ENCODE results near the gene CASZ1. TPM values are rescaled to one million over a fixed set of nuclear protein-coding genes. Genes with fewer than 3 reads are reported as not detected.

CASZ1 gene
- polyA plus RNA-seq, 3 donors, result 3.0 to 3.7 (median 3.4) TPM

- 85 to 88% (median 88%) methylated on average over 6 of the region's 6 CpGs for WGBS, 3 donors
- H3K27ac ChIP-seq (ENCODE audit: low read depth, low read length), result no peak overlapping the region
Observed at GRCh38 chr1:10764296-10764798, 32.1 kb downstream of the CASZ1 start.

GRCh38 chr1:10762875-10763274 lies 33.6 kb downstream of the CASZ1 start:
- no peak overlapping the region for H3K27ac ChIP-seq (ENCODE audit: low read depth, low read length)
- WGBS, 3 donors, result 76 to 85% (median 84%) methylated on average over 12 of the region's 12 CpGs

GRCh38 chr1:10762153-10762523 lies 34.3 kb downstream of the CASZ1 start:
- WGBS, 3 donors, result 43 to 57% (median 54%) methylated on average over 6 of the region's 6 CpGs
- H3K27ac ChIP-seq (ENCODE audit: low read depth, low read length), result peak overlapping the region; percentile 1

- WGBS, 3 donors, result 45 to 61% (median 56%) methylated on average over 22 to 23 of the region's 23 CpGs
Observed at GRCh38 chr1:10761503-10762152, 34.8 kb downstream of the CASZ1 start.

GRCh38 chr1:10760566-10761502 lies 35.6 kb downstream of the CASZ1 start:
- no peak overlapping the region for H3K27ac ChIP-seq (ENCODE audit: low read depth, low read length)
- 82 to 92% (median 90%) methylated on average over 17 of the region's 17 CpGs for WGBS, 3 donors

More at GRCh38 chr1:10761503-10762152, 34.8 kb downstream of the CASZ1 start:
- H3K27ac ChIP-seq (ENCODE audit: low read depth, low read length), result no peak overlapping the region

- no peak overlapping the region for H3K27ac ChIP-seq (ENCODE audit: low read depth, low read length)
- WGBS, 3 donors, result 65 to 84% (median 73%) methylated on average over 15 of the region's 15 CpGs
Observed at GRCh38 chr1:10759413-10760200, 36.8 kb downstream of the CASZ1 start.

- 82 to 88% (median 86%) methylated on average over 10 of the region's 10 CpGs for WGBS, 3 donors
- H3K27ac ChIP-seq (ENCODE audit: low read depth, low read length), result no peak overlapping the region
Observed at GRCh38 chr1:10756842-10757241, 39.6 kb downstream of the CASZ1 start.

GRCh38 chr1:10755970-10756521 lies 40.4 kb downstream of the CASZ1 start:
- 15 to 61% (median 20%) methylated on average over 23 of the region's 23 CpGs for WGBS, 3 donors
- H3K27ac ChIP-seq (ENCODE audit: low read depth, low read length), result no peak overlapping the region

- WGBS, 3 donors, result 84 to 88% (median 86%) methylated on average over 24 of the region's 24 CpGs
Observed at GRCh38 chr1:10754568-10755329, 41.7 kb downstream of the CASZ1 start.

GRCh38 chr1:10753299-10753698 lies 43.1 kb downstream of the CASZ1 start:
- WGBS, 3 donors, result 54 to 58% (median 57%) methylated on average over 11 of the region's 11 CpGs
- H3K27ac ChIP-seq (ENCODE audit: low read depth, low read length), result no peak overlapping the region

More at GRCh38 chr1:10754568-10755329, 41.7 kb downstream of the CASZ1 start:
- H3K27ac ChIP-seq (ENCODE audit: low read depth, low read length), result no peak overlapping the region

GRCh38 chr1:10751561-10752085 lies 44.8 kb downstream of the CASZ1 start:
- 58 to 66% (median 64%) methylated on average over 14 of the region's 14 CpGs for WGBS, 3 donors
- H3K27ac ChIP-seq (ENCODE audit: low read depth, low read length), result no peak overlapping the region

- H3K27ac ChIP-seq (ENCODE audit: low read depth, low read length), result no peak overlapping the region
- WGBS, 3 donors, result 68 to 74% (median 68%) methylated on average over 4 of the region's 4 CpGs
Observed at GRCh38 chr1:10751160-10751559, 45.3 kb downstream of the CASZ1 start.

- WGBS, 3 donors, result 85 to 89% (median 88%) methylated on average over 18 of the region's 18 CpGs
- H3K27ac ChIP-seq (ENCODE audit: low read depth, low read length), result no peak overlapping the region
Observed at GRCh38 chr1:10745886-10746455, 50.5 kb downstream of the CASZ1 start.

GRCh38 chr1:10745383-10745782 lies 51.1 kb downstream of the CASZ1 start:
- 75 to 76% (median 76%) methylated on average over 6 of the region's 6 CpGs for WGBS, 3 donors
- H3K27ac ChIP-seq (ENCODE audit: low read depth, low read length), result no peak overlapping the region

GRCh38 chr1:10744654-10745238 lies 51.7 kb downstream of the CASZ1 start:
- no peak overlapping the region for H3K27ac ChIP-seq (ENCODE audit: low read depth, low read length)
- 82 to 86% (median 83%) methylated on average over 15 to 18 of the region's 18 CpGs for WGBS, 3 donors

GRCh38 chr1:10744029-10744428 lies 52.4 kb downstream of the CASZ1 start:
- no peak overlapping the region for H3K27ac ChIP-seq (ENCODE audit: low read depth, low read length)
- WGBS, 3 donors, result 53 to 84% (median 60%) methylated on average over 9 to 11 of the region's 11 CpGs

- H3K27ac ChIP-seq (ENCODE audit: low read depth, low read length), result no peak overlapping the region
- 88 to 92% (median 89%) methylated on average over 13 of the region's 13 CpGs for whole genome bisulfite sequencing, 3 donors
Observed at GRCh38 chr1:10741696-10742095, 54.8 kb downstream of the CASZ1 start.
